HG03135 (cell line): ENCODE data around the gene SLC6A3.

Experiments used
- ATAC-seq: cut with Tn5 transposase; IDR thresholded peaks from one replicate; pipeline ENCODE4 v1.9.1; 2021; ENCODE audit warnings: mild to moderate bottlenecking, moderate library complexity; ENCODE audit not compliant: unreplicated experiment

Gene SLC6A3

DNA sequence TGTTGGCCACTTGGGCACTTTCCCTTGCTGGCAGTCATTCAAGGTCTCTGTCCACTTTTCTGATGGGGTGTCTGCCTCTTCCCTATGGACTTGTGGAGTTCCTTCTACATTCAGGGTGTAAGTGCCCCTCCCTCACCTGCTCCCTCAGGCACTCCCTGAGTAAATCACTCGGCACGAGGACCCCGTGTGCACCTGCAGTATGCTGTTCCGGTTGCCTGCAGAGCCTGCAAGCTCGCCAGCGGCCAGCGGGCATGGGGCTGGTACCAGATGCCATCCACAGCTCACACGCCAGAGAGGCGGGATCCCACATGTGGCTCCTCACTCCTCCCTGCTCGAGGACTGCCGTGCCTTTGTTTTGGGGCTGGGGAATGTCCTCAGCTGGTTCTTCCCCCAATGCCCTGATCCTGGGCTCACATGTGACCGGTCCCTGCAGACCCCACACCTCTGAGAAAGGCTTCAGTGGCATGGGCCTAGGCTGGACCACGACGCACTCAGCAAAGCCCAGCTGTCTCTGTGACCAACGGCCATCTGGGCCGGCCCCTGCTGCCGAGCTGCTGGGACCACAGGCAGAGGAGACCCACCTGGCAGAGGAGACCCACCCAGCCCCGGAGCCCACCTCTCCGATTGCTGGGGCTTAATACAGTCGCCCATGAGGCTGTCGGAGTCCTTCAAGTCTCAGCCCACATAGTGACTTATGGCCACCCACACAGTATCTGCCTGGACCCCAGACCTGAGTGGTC is 54.2 kb downstream of the SLC6A3 start:
- no peak for ATAC-seq

GRCh38 chr5:1390333-1390732 is 54.9 kb downstream of the SLC6A3 start:
- ATAC-seq = no peak

- no peak for ATAC-seq
Observed at GRCh38 chr5:1388383-1388967, 56.8 kb downstream of the SLC6A3 start.

GRCh38 chr5:1387876-1388275 is 57.4 kb downstream of the SLC6A3 start:
- no peak for ATAC-seq

DNA sequence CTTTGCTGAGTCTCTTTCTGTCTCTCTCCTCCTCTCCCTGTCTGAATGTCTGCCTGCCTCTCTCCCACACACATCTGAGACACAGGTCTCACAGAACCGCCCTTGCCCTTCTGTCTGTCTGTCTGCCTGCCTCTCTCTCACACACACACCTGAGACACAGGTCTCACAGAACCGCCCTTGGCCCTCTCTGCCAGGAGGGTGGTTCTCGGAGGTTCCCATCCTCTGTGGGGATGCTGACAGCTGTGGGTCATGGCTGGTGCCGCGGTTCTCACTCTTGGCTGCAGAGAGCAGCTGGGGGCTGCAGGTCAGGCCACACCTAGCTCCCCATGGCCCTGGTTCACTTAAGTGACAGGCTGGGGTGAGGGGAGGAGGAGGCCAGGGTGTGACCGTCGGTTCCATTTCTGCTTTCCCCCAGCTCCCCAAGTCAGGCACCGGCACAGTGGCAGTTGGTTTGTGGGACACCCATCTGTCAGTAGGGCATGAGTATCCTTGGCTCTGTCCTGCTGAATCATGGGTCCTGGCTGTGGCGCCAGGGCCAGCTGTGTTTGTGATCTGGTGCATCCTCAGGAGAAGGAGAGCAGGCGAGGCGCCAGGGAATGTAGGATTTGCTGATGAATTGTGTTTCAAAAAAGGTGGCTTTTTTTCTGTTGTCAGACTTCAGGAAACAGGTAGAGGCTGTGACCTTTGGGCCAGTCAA is 58.0 kb downstream of the SLC6A3 start:
- no peak for ATAC-seq

DNA sequence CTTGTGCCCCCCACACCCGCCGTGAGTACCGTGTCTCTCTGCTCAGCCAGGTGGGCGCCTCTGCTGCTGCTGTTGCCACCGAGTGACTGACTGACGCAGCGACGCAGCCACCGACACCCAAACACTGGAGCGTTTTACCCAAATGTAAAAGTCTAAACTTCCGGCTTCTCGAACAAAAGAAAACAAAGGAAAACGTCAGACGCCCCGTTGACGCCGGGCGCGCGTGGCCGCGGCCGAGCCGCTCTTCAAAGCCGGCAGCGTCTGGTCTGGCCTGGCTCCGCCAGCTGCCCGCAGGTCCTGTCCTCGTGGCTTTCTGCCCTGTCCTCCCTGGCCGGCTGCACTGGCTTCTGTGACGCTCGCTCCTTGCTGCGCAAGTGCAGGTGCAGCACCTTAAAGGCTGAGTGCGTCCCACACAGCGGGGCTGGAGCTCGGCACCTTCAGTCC is 58.9 kb downstream of the SLC6A3 start:
- ATAC-seq = peak; percentile 60

DNA sequence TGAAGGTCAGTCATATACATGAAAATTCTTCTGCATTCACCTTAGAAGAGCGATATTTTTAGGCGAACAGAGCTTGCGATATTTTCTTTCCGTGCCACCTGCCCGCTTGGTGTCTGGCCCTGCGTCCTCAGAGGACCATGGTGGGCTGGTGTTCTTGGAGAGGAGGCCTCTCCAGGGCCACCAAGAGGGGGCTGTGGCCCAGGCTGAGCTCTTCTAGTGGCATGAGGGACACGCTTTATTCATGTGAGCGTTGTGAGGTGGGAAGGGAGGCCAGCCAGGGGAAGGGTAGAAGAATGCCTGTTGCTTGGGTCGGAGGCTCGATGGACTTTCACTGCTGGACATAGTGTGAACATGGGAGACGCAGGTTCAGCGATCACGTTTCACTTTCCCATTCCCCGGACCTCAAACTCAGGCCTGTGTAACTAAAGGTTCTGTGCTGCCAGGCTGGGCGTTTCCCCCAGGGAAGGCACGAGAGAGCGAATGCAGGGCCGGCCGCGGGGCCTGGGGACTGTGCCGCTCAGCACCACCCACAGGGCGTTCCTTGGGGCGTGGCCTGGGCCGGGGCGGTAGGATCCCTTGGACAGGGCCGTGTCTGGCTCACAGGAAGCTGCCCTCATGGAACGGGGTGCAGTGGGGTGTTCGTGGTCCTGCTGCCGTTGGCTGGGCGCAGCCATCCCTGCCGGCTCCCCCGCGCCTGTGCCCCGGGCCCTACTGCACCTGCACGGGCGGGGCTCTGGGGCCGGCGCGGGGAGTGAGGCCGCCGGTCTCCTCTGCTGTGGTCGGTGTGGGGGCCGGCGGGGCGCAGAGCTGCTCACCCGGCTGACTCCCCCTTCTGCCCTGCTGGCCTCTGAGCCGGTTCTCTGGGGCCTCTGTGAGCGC is 59.6 kb downstream of the SLC6A3 start:
- peak; percentile 86 for ATAC-seq

DNA sequence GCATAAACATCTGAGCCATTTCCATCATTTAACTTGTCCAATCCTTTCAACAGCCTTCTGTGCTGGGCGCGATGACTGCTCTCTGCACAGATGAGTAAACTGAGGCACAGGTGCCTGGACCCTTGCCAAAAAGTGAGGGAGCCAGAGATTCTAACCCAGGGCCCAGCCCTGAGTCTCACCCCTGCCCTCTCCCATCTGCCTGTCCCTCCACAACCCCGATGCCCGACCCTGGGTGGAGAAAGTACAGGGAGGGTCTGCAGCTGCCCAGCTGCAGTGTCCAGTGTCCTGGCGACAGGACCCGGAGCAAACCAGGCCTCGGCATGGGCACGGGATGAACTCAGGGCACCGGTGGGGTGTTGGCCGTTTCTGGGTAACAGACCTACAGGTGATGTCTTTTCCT is 60.7 kb downstream of the SLC6A3 start:
- no peak for ATAC-seq

DNA sequence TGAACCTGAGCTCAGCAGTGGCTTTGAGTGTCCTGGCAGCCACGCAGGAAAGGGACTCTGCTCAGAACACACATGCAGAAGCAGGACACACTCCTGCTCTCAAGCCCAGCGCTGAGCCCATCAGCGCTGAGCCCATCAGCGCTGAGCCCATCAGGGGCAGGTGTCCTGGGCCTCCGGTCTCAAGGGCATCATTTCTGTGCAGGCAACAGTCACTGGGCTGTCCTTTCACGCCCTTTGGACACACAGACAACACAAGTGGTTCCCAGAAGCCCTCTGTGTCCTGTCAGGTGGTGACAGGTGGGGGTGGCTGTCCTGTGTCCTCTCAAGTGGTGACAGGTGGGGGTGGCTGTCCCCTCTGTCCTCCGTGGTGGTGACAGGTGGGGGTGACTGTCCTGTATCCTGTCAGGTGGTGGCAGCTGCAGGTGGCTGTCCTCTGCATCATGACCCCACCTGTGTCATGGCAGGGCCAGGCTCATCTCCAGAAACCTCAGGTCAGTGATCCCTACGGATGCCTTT is 61.3 kb downstream of the SLC6A3 start:
- no peak for ATAC-seq

DNA sequence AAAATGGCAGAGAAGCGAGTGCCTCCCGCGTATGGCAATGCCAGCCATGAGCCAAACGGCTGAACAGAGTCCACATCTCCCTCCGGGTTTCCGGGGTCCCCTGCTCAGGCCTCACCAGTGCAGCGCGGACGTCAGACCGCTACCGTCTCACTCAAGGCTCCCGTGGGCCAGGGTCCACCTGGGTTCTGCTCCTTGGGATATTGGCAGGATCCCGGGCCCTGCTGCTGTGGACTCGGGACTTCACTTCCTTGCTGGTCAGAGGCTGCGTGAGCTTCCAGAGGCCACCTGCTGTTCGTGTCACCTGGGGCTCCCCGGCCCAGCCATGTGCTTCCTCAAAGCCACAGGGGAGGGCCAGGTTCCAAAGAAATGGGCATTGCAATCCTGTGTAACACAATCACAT is 61.9 kb downstream of the SLC6A3 start:
- no peak for ATAC-seq

DNA sequence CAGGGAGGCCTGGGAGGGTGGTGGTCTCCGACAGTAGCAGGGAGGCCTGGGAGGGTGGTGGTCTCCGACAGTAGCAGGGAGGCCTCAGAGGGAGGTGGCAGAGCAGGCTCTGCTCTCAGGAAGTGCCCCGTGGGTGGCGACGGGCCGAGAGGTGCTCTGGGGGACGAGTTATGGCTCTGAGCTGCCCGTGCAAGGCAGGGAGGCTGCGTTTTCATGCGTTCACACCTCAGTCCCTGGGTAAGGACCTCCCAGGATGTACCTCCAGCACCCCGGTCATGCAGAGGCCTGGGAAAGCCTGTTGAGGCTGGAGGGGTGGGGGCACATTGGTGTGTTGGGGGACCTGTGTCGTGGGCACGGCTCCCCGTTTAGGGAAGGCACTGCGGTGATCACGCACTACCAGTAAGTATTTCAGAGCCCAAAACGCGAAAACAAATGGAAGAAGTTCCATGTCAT is 63.0 kb downstream of the SLC6A3 start:
- ATAC-seq = no peak

DNA sequence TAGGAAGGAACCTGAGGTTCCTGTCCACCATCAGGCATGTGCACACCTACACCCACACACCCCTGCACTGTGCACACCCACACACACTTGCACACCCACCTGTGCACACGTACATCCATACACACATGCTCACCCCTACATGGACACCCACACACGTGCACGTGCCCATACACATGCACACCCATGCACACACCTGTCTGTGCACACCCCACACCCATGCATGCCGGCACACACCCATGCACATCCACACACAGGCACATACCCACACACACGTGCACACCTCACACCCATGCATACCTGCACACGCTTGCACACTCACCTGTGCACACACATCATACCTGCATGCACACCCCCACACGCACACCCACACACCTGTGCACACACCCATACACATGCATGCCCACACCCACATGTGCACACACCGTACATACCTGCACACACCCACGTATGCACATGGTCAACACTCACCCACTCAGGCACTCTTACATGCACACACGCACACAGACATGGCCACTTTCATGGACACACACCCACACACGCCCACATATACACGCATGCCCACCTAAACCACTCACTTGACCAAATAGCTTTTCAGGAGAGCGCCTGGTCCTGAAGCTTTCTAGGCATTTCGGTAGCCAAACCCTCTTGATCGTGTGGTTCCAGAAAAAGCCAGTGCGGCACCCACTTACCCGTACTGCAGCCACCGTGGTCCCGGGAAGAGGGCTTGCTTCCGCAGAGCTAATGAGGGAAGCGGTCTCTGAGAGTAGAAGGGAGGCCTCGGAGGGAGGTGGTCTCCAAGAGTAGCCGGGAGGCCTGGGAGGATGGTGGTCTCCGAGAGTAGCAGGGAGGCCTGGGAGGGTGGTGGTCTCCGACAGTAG is 63.6 kb downstream of the SLC6A3 start:
- no peak for ATAC-seq

- ATAC-seq = no peak
Observed at GRCh38 chr5:1380910-1381309, 64.3 kb downstream of the SLC6A3 start.

- peak; percentile 85 for ATAC-seq
Observed at GRCh38 chr5:1380011-1380817, 65.0 kb downstream of the SLC6A3 start.

GRCh38 chr5:1378866-1379659 is 66.2 kb downstream of the SLC6A3 start:
- ATAC-seq = no peak

- ATAC-seq = no peak
Observed at GRCh38 chr5:1378096-1378495, 67.1 kb downstream of the SLC6A3 start.

DNA sequence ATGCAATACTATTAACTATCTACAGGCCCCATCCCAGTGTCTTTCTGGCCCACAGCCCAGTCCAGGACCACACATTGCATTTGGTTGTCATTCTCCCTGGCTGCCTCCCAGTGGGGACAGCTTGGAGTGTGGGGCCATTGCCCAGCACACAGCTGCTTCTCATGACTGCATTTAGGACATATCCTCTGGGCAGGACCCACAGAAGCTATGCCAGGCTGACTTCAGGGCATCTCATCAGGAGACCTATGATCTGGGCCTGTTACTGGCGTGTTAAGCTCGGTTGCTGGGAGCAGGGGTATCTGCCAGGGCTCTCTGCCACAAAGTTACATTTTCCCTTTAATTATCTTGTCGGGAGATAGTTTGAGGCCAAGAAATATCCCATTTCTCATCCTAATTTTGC is 68.3 kb downstream of the SLC6A3 start:
- no peak for ATAC-seq
